B cell (primary cell): Measurements from ENCODE around the gene DHRS1. TPM values are rescaled to one million over a fixed set of nuclear protein-coding genes. Genes with fewer than 3 reads are reported as not detected.
A peak's percentile ranks its signal among the peaks of the same experiment; 100 is the strongest.

Experiments used
- ATAC-seq: fragments of 200-7000 bp; cut with Tn5 transposase; one replicate; pipeline ENCODE4 v1.10.0; 2021; ENCODE audit warnings: low read depth, mild to moderate bottlenecking, moderate number of reproducible peaks, moderate library complexity
- CTCF ChIA-PET: fragments of 350-600 bp; sonication (Branson Sonifier 250); formaldehyde crosslinking; loops from one replicate; lab custom pipeline; 2021; ENCODE audit warnings: antibody characterized with exemption, inconsistent platforms; lab: Charles Lee
- POLR2A ChIA-PET: fragments of 350-600 bp; sonication (Branson Sonifier 250); formaldehyde crosslinking; loops from one replicate; lab custom pipeline; 2021; ENCODE audit warnings: antibody characterized with exemption; lab: Charles Lee
- DNase-seq: peaks from one replicate; pipeline ENCODE4 v3.0.0; 2013
- H2AFZ ChIP-seq: 2 replicates; pipeline ENCODE4 v1.6.1; 2012; ENCODE audit warnings: mild to moderate bottlenecking, low read depth, low read length; ENCODE audit not compliant: insufficient read depth, poor library complexity, severe bottlenecking
- H3K27ac ChIP-seq, 2 donors: 1 replicate in 1 of 2; 2 replicates in 1 of 2; pipeline ENCODE4 v1.5.1; 2012 to 2013; ENCODE audit warnings: low read length in 2 of 2, mild to moderate bottlenecking in 2 of 2, moderate library complexity in 1 of 2
- H3K27me3 ChIP-seq, 4 experiments: fragments of 200-600 bp in 1 of 4; sonication (generic) in 1 of 4; replicated peaks in 1 of 4; 1 replicate in 2 of 4; 2 replicates in 2 of 4; pipeline versions ENCODE4 v1.6.1 to v1.7.0; 2013 to 2016; ENCODE audit warnings: low read length in 3 of 4, mild to moderate bottlenecking in 2 of 4, mixed read lengths in 1 of 4, moderate library complexity in 1 of 4; ENCODE audit not compliant: insufficient read depth in 4 of 4, control insufficient read depth in 3 of 4; ENCODE audit errors: control extremely low read depth in 1 of 4
- H3K36me3 ChIP-seq, 2 experiments: replicated peaks in 1 of 2; 1 replicate in 1 of 2; 2 replicates in 1 of 2; pipeline versions ENCODE4 v1.6.1 to v1.7.1; 2013; ENCODE audit warnings: low read length in 1 of 2; ENCODE audit not compliant: insufficient read depth in 2 of 2, control insufficient read depth in 1 of 2; ENCODE audit errors: control extremely low read depth in 1 of 2, extremely low read depth in 1 of 2
- H3K4me1 ChIP-seq, 2 donors: fragments of 200-600 bp in 1 of 2; sonication (generic) in 1 of 2; 1 replicate in 1 of 2; 2 replicates in 1 of 2; pipeline versions ENCODE4 v1.5.1 to v1.6.1; 2013 to 2017; ENCODE audit warnings: low read length in 2 of 2; ENCODE audit not compliant: control insufficient read depth in 2 of 2, insufficient read depth in 2 of 2
- H3K4me2 ChIP-seq: replicated peaks from 2 replicates; pipeline ENCODE3; 2012; ENCODE audit warnings: mild to moderate bottlenecking, low read depth, low read length; ENCODE audit not compliant: poor library complexity, severe bottlenecking
- H3K4me3 ChIP-seq, 5 experiments: fragments of 200-600 bp in 1 of 5; sonication (generic) in 1 of 5; 1 replicate in 3 of 5; 2 replicates in 2 of 5; pipeline versions ENCODE4 v1.5.1 to v1.7.0; 2011 to 2016; ENCODE audit warnings: low read length in 4 of 5, mild to moderate bottlenecking in 4 of 5, low read depth in 2 of 5, control low read depth in 1 of 5, moderate library complexity in 1 of 5; ENCODE audit not compliant: insufficient read depth in 1 of 5; ENCODE audit errors: control extremely low read depth in 1 of 5, extremely low read depth in 1 of 5
- H3K79me2 ChIP-seq: fragments of 200-600 bp; sonication (generic); one replicate; pipeline ENCODE4 v1.6.0; 2016; ENCODE audit warnings: low read length; ENCODE audit not compliant: control insufficient read depth, insufficient read depth
- H3K9ac ChIP-seq: fragments of 200-600 bp; sonication (generic); 2 replicates; pipeline ENCODE4 v1.6.1; 2017; ENCODE audit warnings: mild to moderate bottlenecking, low read length, moderate library complexity
- H3K9me3 ChIP-seq, 3 donors: one replicate each; pipeline versions ENCODE4 v1.6.1 to v1.7.1; 2013; ENCODE audit warnings: low read length in 2 of 3; ENCODE audit not compliant: control insufficient read depth in 2 of 3, insufficient read depth in 1 of 3; ENCODE audit errors: control extremely low read depth in 1 of 3
- H4K20me1 ChIP-seq: 2 replicates; pipeline ENCODE4 v1.6.0; 2012; ENCODE audit warnings: mild to moderate bottlenecking, low read length; ENCODE audit not compliant: insufficient read depth, control insufficient read depth, poor library complexity, severe bottlenecking
- H3K27ac Mint-ChIP-seq: one replicate; pipeline ENCODE4 v1.8.0; 2021; ENCODE audit warnings: mixed read lengths
- H3K27me3 Mint-ChIP-seq: one replicate; pipeline ENCODE4 v1.8.0; 2021; ENCODE audit warnings: mixed read lengths
- H3K4me1 Mint-ChIP-seq: one replicate; pipeline ENCODE4 v1.8.0; 2021; ENCODE audit warnings: mixed read lengths
- H3K4me3 Mint-ChIP-seq: one replicate; pipeline ENCODE4 v1.8.0; 2021; ENCODE audit warnings: mixed read lengths
- H3K9me3 Mint-ChIP-seq: one replicate; pipeline ENCODE4 v1.8.0; 2022; ENCODE audit warnings: mixed read lengths; ENCODE audit not compliant: insufficient read depth
- EZH2 ChIP-seq: IDR thresholded peaks from 2 replicates; pipeline ENCODE4 v1.6.1; 2012; ENCODE audit warnings: borderline replicate concordance, low read depth, mild to moderate bottlenecking, moderate library complexity, low read length; ENCODE audit not compliant: insufficient read depth, poor library complexity, severe bottlenecking
- WGBS: methylation state at CpG from one replicate; pipeline ENCODE4 v1.1.5; 2013; ENCODE audit warnings: missing lambda C conversion rate; ENCODE audit not compliant: insufficient coverage; 5-methylcytosine and 5-hydroxymethylcytosine counted together
- intact Hi-C: fragments of 100-400 bp; cut with micrococcal nuclease; formaldehyde crosslinking; loops from one replicate; pipeline ENCODE4 v1.10.0; 2022
- polyA plus RNA-seq: library from polyadenylated mRNA; depleted of rRNA; stranded (reverse); fragments of >200 nt; gene quantifications from 2 replicates; pipeline ENCODE4 v1.2.3, GENCODE V29; 2012
- total RNA-seq, 2 donors: library from RNA; stranded (reverse); fragments of 120-200 nt in 1 of 2; gene quantifications; 1 replicate in 1 of 2; 2 replicates in 1 of 2; pipeline versions ENCODE4 v1.2.3 to v1.2.4, GENCODE V29; 2013 to 2022
- TF ChIP-seq, protein P1 (sequence below): fragments of 200-600 bp; IDR thresholded peaks from one replicate; pipeline ENCODE4 v1.8.0; 2022; ENCODE audit warnings: antibody characterized with exemption, mild to moderate bottlenecking

The DHRS1 gene
- total and polyA plus RNA-seq, 2 donors (not counting 1 experiment from before 2014, with no cell fraction given): 42.7 to 76.9 TPM

DNA sequence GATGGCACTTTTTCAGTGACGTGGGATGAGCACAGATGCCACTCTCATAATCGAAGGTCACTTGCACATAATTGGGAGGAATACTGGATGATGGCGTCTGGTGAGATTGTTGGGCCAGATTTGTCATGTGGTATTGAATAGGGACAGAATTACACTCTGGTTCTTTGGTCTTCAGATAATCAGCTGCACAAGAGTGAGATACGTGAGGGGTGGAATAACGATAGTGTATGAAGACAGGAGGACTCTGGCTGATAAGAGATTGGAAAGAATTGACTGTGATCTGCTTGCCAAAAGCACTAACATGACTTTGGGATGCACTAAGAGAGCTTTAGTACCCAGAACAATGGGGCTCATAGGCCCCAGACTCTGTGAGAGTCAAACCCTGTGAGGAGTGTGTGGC, 21.2 kb downstream of the DHRS1 start:
- Histone ChIP-seq H3K4me1 (peaks cover 50 to 71% of the 10 kb centered on the region in 2 donors), H2AFZ (no peak overlapping the region), H3K4me3 (peak overlapping the region in 1 of 5 experiments; percentile 21), H3K9ac (peak overlapping the region; percentile 16), H3K27me3 (no peaks in the 10 kb centered on the region), H3K4me2 (peak overlapping the region; percentile 50), H3K36me3 (no peaks in the 10 kb centered on the region), H3K9me3 (peaks cover 0 to 10% (median 0%) of the 10 kb centered on the region in 3 donors), H3K27ac (peak overlapping the region; percentile 65 to 80), H4K20me1 (no peaks in the 10 kb centered on the region), H3K79me2 (peaks cover 35% of the 10 kb centered on the region)
- ChIA-PET POLR2A (interaction anchor here (1.5 kb wide), 1 partner anchor 36 kb away, joined by 3 read pairs; the partner anchor contains the start of gene TINF2), CTCF (interaction anchor here (0.9 to 7.1 kb wide), 6 partner anchors 7 to 36 kb away, joined by 3 to 93 read pairs (median 12); partner anchors contain the start of genes CIDEB, DHRS1, LTB4R2 and NOP9)
- TF ChIP-seq, protein P1, sequence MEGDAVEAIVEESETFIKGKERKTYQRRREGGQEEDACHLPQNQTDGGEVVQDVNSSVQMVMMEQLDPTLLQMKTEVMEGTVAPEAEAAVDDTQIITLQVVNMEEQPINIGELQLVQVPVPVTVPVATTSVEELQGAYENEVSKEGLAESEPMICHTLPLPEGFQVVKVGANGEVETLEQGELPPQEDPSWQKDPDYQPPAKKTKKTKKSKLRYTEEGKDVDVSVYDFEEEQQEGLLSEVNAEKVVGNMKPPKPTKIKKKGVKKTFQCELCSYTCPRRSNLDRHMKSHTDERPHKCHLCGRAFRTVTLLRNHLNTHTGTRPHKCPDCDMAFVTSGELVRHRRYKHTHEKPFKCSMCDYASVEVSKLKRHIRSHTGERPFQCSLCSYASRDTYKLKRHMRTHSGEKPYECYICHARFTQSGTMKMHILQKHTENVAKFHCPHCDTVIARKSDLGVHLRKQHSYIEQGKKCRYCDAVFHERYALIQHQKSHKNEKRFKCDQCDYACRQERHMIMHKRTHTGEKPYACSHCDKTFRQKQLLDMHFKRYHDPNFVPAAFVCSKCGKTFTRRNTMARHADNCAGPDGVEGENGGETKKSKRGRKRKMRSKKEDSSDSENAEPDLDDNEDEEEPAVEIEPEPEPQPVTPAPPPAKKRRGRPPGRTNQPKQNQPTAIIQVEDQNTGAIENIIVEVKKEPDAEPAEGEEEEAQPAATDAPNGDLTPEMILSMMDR: no peak
- no peak for TF ChIP-seq EZH2
- Mint-ChIP-seq H3K27me3 (no peaks in the 10 kb centered on the region), H3K4me3 (peak overlapping the region; percentile 33), H3K9me3 (no peaks in the 10 kb centered on the region), H3K4me1 (peaks cover 76% of the 10 kb centered on the region), H3K27ac (peak overlapping the region; percentile 93)
- intact Hi-C loops: loop anchor here (2.0 to 10.0 kb wide), 2 partner anchors 36 to 134 kb away; partner anchors contain the start of genes EMC9, PSME2, RNF31 and TINF2
- WGBS: 100% methylated on average over 5 of the region's 5 CpGs
- DNase-seq (no peak), ATAC-seq (no peak)

DNA sequence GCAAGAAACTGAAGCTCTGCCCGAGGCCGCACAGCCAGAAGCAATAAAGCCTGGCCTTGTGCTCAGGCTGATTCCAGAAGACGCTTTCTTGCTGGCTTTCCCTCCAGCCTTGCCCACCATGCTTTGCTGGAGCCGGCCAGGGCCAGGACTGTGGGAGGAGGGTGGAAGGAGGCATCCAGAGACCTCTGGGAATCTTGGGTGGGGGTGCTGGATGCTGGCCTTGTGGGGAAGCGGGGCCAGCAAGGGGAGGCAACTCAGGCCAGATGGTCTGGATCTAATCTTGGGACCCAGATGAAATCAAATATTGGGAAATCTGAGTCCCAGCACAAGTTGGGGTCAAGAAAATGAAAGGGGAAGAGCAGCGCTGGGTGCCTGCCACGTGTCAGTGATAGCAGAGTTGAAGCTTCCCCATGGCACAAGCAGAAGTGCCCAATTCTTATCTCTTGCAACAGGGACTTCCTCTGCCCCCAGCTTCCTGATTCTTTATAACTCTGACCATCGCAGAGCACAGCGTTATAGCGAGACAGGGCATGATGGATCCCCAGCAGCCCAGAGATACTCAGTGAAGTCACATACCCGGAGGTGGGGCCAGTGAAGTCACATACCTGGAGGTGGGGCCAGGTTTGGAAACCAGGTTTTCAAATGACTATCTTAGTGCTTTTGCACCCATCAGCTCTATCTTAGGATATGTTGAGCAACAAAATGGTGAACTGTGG, 21.8 kb downstream of the DHRS1 start:
- Histone ChIP-seq H3K9me3 (peaks cover 0 to 10% (median 0%) of the 10 kb centered on the region in 3 donors), H3K27ac (peak overlapping the region; percentile 65 to 80), H2AFZ (peak overlapping the region; percentile 52), H3K4me3 (peak overlapping the region in 1 of 5 experiments; percentile 21), H4K20me1 (no peaks in the 10 kb centered on the region), H3K36me3 (no peaks in the 10 kb centered on the region), H3K9ac (peak overlapping the region; percentile 16), H3K4me2 (peak overlapping the region; percentile 50), H3K79me2 (peaks cover 33% of the 10 kb centered on the region), H3K4me1 (peaks cover 53 to 77% of the 10 kb centered on the region in 2 donors), H3K27me3 (no peaks in the 10 kb centered on the region)
- DNase-seq (peak; percentile 73), ATAC-seq (no peak)
- ChIA-PET POLR2A (interaction anchor here (1.2 to 1.5 kb wide), 2 partner anchors 13 to 36 kb away, joined by 3 to 4 read pairs; partner anchors contain the start of gene TINF2), CTCF (interaction anchor here (0.9 to 7.1 kb wide), 5 partner anchors 15 to 36 kb away, joined by 3 to 93 read pairs (median 15); partner anchors contain the start of genes CIDEB, DHRS1, LTB4R2 and NOP9)
- Mint-ChIP-seq H3K27ac (peak overlapping the region; percentile 93), H3K27me3 (no peaks in the 10 kb centered on the region), H3K4me3 (peak overlapping the region; percentile 33), H3K9me3 (no peaks in the 10 kb centered on the region), H3K4me1 (peaks cover 81% of the 10 kb centered on the region)
- TF ChIP-seq EZH2: no peak
- TF ChIP-seq, protein P1: no peak
- WGBS: 71% methylated on average over 8 of the region's 11 CpGs
- intact Hi-C loops: loop anchor here (2.0 to 10.0 kb wide), 2 partner anchors 35 to 133 kb away; partner anchors contain the start of genes EMC9, PSME2, RNF31 and TINF2
